Posterior cingulate gyrus (tissue), 11 donors: ENCODE results near the gene DNAJC5.
"Not testable (repeated sequence)": the region's sequence is repeated elsewhere in the genome, so short reads cannot be mapped to it uniquely, and the experiment has no call there.

Experiments used
- DNase-seq, 10 donors: peaks; one replicate each; pipeline versions ENCODE4 v3.0.0 to v3.0.0-alpha.2; 2020 to 2021; ENCODE audit warnings: mixed read lengths in 3 of 10
- intact Hi-C: fragments of 100-400 bp; cut with DNase I; formaldehyde crosslinking; loops from one replicate; pipeline ENCODE4 v1.15.1; 2023

DNAJC5 gene

GRCh38 chr20:63973636-63974401 lies 78.9 kb downstream of the DNAJC5 start:
- intact Hi-C loops, result loop anchor here (1.0 to 5.0 kb wide), 3 partner anchors 187 to 478 kb away; no protein-coding TSS in a partner anchor
- peak; percentile 66 to 98 (median 88) for DNase-seq

GRCh38 chr20:63974402-63975200 lies 79.7 kb downstream of the DNAJC5 start:
- peak in 2 of 10 donors; percentile 75 to 82 for DNase-seq
- intact Hi-C loops, result loop anchor here (1.0 to 5.0 kb wide), 2 partner anchors 187 to 478 kb away; no protein-coding TSS in a partner anchor

GRCh38 chr20:63976511-63976910 lies 81.6 kb downstream of the DNAJC5 start:
- intact Hi-C loops, result not testable (repeated sequence)
- peak in 1 of 10 donors; percentile 12 for DNase-seq

- peak in 1 of 10 donors; percentile 77 for DNase-seq
- intact Hi-C loops, result no loop called here
Observed at GRCh38 chr20:63976980-63977738, 82.2 kb downstream of the DNAJC5 start.

GRCh38 chr20:63977739-63978276 lies 82.9 kb downstream of the DNAJC5 start:
- DNase-seq, result peak in 1 of 10 donors; percentile 78
- intact Hi-C loops, result no loop called here

GRCh38 chr20:63978319-63979228 lies 83.6 kb downstream of the DNAJC5 start:
- intact Hi-C loops, result no loop called here
- peak in 5 of 10 donors; percentile 51 to 92 (median 89) for DNase-seq

GRCh38 chr20:63979229-63979556 lies 84.3 kb downstream of the DNAJC5 start:
- intact Hi-C loops, result no loop called here
- peak in 1 of 10 donors; percentile 77 for DNase-seq

- intact Hi-C loops, result loop anchor here (5.0 kb wide), 1 partner anchor 83 kb away; the partner anchor contains the start of gene TCEA2
- DNase-seq, result peak in 5 of 10 donors; percentile 32 to 91 (median 86)
Observed at GRCh38 chr20:63979557-63980316, 84.8 kb downstream of the DNAJC5 start, which contains the start of gene SAMD10. SAMD10 (minus strand) TSS chr20:63979642; CDS start chr20:63979467, 175 bp downstream.

GRCh38 chr20:63980317-63980805 lies 85.4 kb downstream of the DNAJC5 start:
- peak in 1 of 10 donors; percentile 27 for DNase-seq
- intact Hi-C loops, result loop anchor here (5.0 kb wide), 1 partner anchor 82 kb away; the partner anchor contains the start of gene TCEA2

GRCh38 chr20:63980806-63981728 lies 86.1 kb downstream of the DNAJC5 start, which contains the start of gene PRPF6:
PRPF6 (plus strand) TSS chr20:63981132; CDS start chr20:63981246, 114 bp downstream.
- intact Hi-C loops, result loop anchor here (1.0 to 5.0 kb wide), 2 partner anchors 25 to 81 kb away; partner anchors contain the start of genes TCEA2 and UCKL1
- peak; percentile 90 to 99 (median 96) for DNase-seq

GRCh38 chr20:63982937-63983336 lies 88.0 kb downstream of the DNAJC5 start:
- no peak for DNase-seq
- intact Hi-C loops, result loop anchor here (5.0 kb wide), 1 partner anchor 79 kb away; the partner anchor contains the start of gene TCEA2
